GM12878 (cell line): ENCODE results near the gene THYN1. TPM values are rescaled to one million over a fixed set of nuclear protein-coding genes. Genes with fewer than 3 reads are reported as not detected.

ENCODE experiments used
- ATF2 ChIP-seq: IDR thresholded peaks from 2 replicates; pipeline ENCODE4 v1.6.1; 2012; ENCODE audit warnings: low read length, inconsistent platforms
- CEBPZ ChIP-seq: fragments of 150-350 bp; IDR thresholded peaks from 2 replicates; pipeline ENCODE4 v1.6.1; 2016; ENCODE audit warnings: low read depth, low read length
- CREM ChIP-seq: IDR thresholded peaks from 2 replicates; pipeline ENCODE4 v1.6.1; 2014; ENCODE audit warnings: antibody characterized with exemption, low read depth
- DPF2 ChIP-seq: fragments of 450-650 bp; IDR thresholded peaks from 2 replicates; pipeline ENCODE4 v1.6.1; 2017; ENCODE audit warnings: mild to moderate bottlenecking
- HCFC1 ChIP-seq: fragments of 150-350 bp; IDR thresholded peaks from 2 replicates; pipeline ENCODE4 v1.6.1; 2014; ENCODE audit warnings: low read length
- JUND ChIP-seq: IDR thresholded peaks from 2 replicates; pipeline ENCODE4 v1.6.1; 2012; ENCODE audit warnings: low read depth, mild to moderate bottlenecking, low read length, improper control_type of control experiment, moderate library complexity
- MTA2 ChIP-seq: fragments of 450-650 bp; IDR thresholded peaks from 2 replicates; pipeline ENCODE4 v1.6.1; 2016; ENCODE audit warnings: low read depth, mild to moderate bottlenecking, moderate library complexity
- POLR2AphosphoS5 ChIP-seq: IDR thresholded peaks from 2 replicates; pipeline ENCODE4 v1.6.1; 2011; ENCODE audit warnings: mild to moderate bottlenecking, low read length, inconsistent platforms
- SIN3A ChIP-seq: IDR thresholded peaks from 2 replicates; pipeline ENCODE4 v1.6.1; 2012; ENCODE audit warnings: low read depth, low read length, improper control_type of control experiment
- TCF3 ChIP-seq: IDR thresholded peaks from 2 replicates; pipeline ENCODE4 v1.6.1; 2012; ENCODE audit warnings: low read depth, mild to moderate bottlenecking, low read length, borderline replicate concordance; ENCODE audit not compliant: insufficient read depth
- WRNIP1 ChIP-seq: IDR thresholded peaks from 2 replicates; pipeline ENCODE4 v1.6.1; 2011; ENCODE audit warnings: low read depth, low read length, improper control_type of control experiment, borderline replicate concordance
- YBX1 ChIP-seq: fragments of 450-650 bp; IDR thresholded peaks from 2 replicates; pipeline ENCODE4 v1.6.1; 2016; ENCODE audit warnings: antibody characterized with exemption
- ZNF274 ChIP-seq: IDR thresholded peaks from one replicate; pipeline ENCODE4 v1.8.0; 2011; ENCODE audit not compliant: insufficient read length, insufficient read depth
- ZZZ3 ChIP-seq: IDR thresholded peaks from 2 replicates; pipeline ENCODE4 v1.6.1; 2011; ENCODE audit warnings: low read depth; ENCODE audit not compliant: control insufficient read depth, insufficient read length
- polyA plus RNA-seq, 11 experiments: library from polyadenylated mRNA; depleted of rRNA in 4 of 11; unstranded in 6 of 11; stranded (reverse) in 5 of 11; fragments of >200 nt; fragmentation: Nextera tagmentation in 4 of 11; fragmentation: Illumina TruSeq in 1 of 11; extraction: Ambion mirVana in 4 of 11; extraction: Trizol in 1 of 11; gene quantifications; 1 replicate in 1 of 11; 2 replicates in 10 of 11; pipeline versions ENCODE4 v1.2.1 to v1.2.3, GENCODE V29; 2011 to 2016; ENCODE audit warnings: inconsistent platforms in 2 of 11, missing spikeins in 2 of 11, low read depth in 1 of 11
- total RNA-seq, 4 experiments: library from RNA; depleted of rRNA in 3 of 4; stranded (reverse); fragments of >200 nt in 3 of 4; fragmentation: Illumina TruSeq in 1 of 4; extraction: Trizol in 1 of 4; gene quantifications; 2 replicates each; pipeline versions ENCODE4 v1.2.1 to v1.2.3, GENCODE V29; 2013 to 2021
- TF ChIP-seq, protein P1 (sequence below): IDR thresholded peaks from 2 replicates; pipeline ENCODE4 v1.6.1; 2011; ENCODE audit warnings: mild to moderate bottlenecking, low read depth, low read length, moderate library complexity; ENCODE audit not compliant: insufficient replicate concordance
- TF ChIP-seq, protein P2 (sequence below): fragments of 450-650 bp; IDR thresholded peaks from 2 replicates; pipeline ENCODE4 v1.6.1; 2014; ENCODE audit warnings: mild to moderate bottlenecking
- TF ChIP-seq, protein P3 (sequence below): IDR thresholded peaks from 2 replicates; pipeline ENCODE4 v1.6.1; 2012; ENCODE audit warnings: improper control_type of control experiment, low read depth, low read length; ENCODE audit not compliant: insufficient replicate concordance

THYN1 gene
- total and polyA plus RNA-seq, 10 of the 15 experiments (the other 5 are each of a cell fraction or from before 2014, with no cell fraction given): 45.7 to 221 (median 96.3) TPM

- TF ChIP-seq JUND (no peak), ZZZ3 (no peak), CEBPZ (no peak), POLR2AphosphoS5 (peak; percentile 85), DPF2 (no peak), YBX1 (no peak), ZNF274 (no peak), WRNIP1 (no peak), CREM (peak; percentile 27; the same call in 1 of the 2 replicates), HCFC1 (no peak; the same call in none of the 2 replicates), TCF3 (0 out of 2 replicates have a peak, but pooled peaks have one; percentile 12), MTA2 (peak; percentile 59; the same call in 1 of the 2 replicates), ATF2 (no peak), SIN3A (peak; percentile 70; the same call in 1 of the 2 replicates)
- TF ChIP-seq, protein P1, sequence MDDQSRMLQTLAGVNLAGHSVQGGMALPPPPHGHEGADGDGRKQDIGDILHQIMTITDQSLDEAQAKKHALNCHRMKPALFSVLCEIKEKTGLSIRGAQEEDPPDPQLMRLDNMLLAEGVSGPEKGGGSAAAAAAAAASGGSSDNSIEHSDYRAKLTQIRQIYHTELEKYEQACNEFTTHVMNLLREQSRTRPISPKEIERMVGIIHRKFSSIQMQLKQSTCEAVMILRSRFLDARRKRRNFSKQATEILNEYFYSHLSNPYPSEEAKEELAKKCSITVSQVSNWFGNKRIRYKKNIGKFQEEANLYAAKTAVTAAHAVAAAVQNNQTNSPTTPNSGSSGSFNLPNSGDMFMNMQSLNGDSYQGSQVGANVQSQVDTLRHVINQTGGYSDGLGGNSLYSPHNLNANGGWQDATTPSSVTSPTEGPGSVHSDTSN: peak; percentile 2
- TF ChIP-seq, protein P2, sequence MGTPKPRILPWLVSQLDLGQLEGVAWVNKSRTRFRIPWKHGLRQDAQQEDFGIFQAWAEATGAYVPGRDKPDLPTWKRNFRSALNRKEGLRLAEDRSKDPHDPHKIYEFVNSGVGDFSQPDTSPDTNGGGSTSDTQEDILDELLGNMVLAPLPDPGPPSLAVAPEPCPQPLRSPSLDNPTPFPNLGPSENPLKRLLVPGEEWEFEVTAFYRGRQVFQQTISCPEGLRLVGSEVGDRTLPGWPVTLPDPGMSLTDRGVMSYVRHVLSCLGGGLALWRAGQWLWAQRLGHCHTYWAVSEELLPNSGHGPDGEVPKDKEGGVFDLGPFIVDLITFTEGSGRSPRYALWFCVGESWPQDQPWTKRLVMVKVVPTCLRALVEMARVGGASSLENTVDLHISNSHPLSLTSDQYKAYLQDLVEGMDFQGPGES: peak; percentile 84
- TF ChIP-seq, protein P3, sequence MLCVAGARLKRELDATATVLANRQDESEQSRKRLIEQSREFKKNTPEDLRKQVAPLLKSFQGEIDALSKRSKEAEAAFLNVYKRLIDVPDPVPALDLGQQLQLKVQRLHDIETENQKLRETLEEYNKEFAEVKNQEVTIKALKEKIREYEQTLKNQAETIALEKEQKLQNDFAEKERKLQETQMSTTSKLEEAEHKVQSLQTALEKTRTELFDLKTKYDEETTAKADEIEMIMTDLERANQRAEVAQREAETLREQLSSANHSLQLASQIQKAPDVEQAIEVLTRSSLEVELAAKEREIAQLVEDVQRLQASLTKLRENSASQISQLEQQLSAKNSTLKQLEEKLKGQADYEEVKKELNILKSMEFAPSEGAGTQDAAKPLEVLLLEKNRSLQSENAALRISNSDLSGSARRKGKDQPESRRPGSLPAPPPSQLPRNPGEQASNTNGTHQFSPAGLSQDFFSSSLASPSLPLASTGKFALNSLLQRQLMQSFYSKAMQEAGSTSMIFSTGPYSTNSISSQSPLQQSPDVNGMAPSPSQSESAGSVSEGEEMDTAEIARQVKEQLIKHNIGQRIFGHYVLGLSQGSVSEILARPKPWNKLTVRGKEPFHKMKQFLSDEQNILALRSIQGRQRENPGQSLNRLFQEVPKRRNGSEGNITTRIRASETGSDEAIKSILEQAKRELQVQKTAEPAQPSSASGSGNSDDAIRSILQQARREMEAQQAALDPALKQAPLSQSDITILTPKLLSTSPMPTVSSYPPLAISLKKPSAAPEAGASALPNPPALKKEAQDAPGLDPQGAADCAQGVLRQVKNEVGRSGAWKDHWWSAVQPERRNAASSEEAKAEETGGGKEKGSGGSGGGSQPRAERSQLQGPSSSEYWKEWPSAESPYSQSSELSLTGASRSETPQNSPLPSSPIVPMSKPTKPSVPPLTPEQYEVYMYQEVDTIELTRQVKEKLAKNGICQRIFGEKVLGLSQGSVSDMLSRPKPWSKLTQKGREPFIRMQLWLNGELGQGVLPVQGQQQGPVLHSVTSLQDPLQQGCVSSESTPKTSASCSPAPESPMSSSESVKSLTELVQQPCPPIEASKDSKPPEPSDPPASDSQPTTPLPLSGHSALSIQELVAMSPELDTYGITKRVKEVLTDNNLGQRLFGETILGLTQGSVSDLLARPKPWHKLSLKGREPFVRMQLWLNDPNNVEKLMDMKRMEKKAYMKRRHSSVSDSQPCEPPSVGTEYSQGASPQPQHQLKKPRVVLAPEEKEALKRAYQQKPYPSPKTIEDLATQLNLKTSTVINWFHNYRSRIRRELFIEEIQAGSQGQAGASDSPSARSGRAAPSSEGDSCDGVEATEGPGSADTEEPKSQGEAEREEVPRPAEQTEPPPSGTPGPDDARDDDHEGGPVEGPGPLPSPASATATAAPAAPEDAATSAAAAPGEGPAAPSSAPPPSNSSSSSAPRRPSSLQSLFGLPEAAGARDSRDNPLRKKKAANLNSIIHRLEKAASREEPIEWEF: no peak
Observed at GRCh38 chr11:134223836-134224709, 29.1 kb downstream of the THYN1 start, which contains the start of the genes NCAPD3 and VPS26B (continued).
